Measurements from ENCODE around the gene LTV1.
"Not testable (repeated sequence)": the region's sequence is repeated elsewhere in the genome, so short reads cannot be mapped to it uniquely, and the experiment has no call there.

Gene LTV1

GRCh38 chr6:143872201-143872600, 29.1 kb downstream of the LTV1 start:
- no peak for TF ChIP-seq CTCF (IDR thresholded peaks at IDR 0.05)
- Histone ChIP-seq H2AFZ (no peak overlapping the region), H3K9me3 (ENCODE audit: control insufficient read depth, low read length) (no peaks in the 10 kb centered on the region), H3K27ac (no peak overlapping the region), H3K4me1 (no peaks in the 10 kb centered on the region), H3K9ac (no peak overlapping the region), H3K36me3 (ENCODE audit: control insufficient read depth, insufficient read depth, low read length) (no peaks in the 10 kb centered on the region), H3K4me2 (ENCODE audit: low read length) (no peak overlapping the region), H3K4me3 (ENCODE audit: low read depth, low read length) (no peak overlapping the region), H3K27me3 (ENCODE audit: control insufficient read depth, insufficient read depth, low read length) (no peaks in the 10 kb centered on the region), H3K79me2 (no peaks in the 10 kb centered on the region)

- not testable (repeated sequence) for H3K4me1 ChIP-seq
These were observed 30.5 kb downstream of the LTV1 start for GRCh38 chr6:143873600-143873999.

GRCh38 chr6:143874503-143874902, 31.4 kb downstream of the LTV1 start:
- H3K27me3 ChIP-seq (ENCODE audit: control insufficient read depth, insufficient read depth, low read length); H3K9ac ChIP-seq; H3K27ac ChIP-seq; H3K79me2 ChIP-seq; H3K4me2 ChIP-seq (ENCODE audit: low read length); H3K9me3 ChIP-seq (ENCODE audit: control insufficient read depth, low read length); H3K36me3 ChIP-seq (ENCODE audit: control insufficient read depth, insufficient read depth, low read length); H3K4me3 ChIP-seq (ENCODE audit: low read depth, low read length); H2AFZ ChIP-seq; H3K4me1 ChIP-seq: not testable (repeated sequence)

More at GRCh38 chr6:143873600-143873999, 30.5 kb downstream of the LTV1 start:
- not testable (repeated sequence) for H3K4me3 ChIP-seq (ENCODE audit: low read depth, low read length); H3K9ac ChIP-seq; H3K36me3 ChIP-seq (ENCODE audit: control insufficient read depth, insufficient read depth, low read length); H3K9me3 ChIP-seq (ENCODE audit: control insufficient read depth, low read length); H3K27ac ChIP-seq; H3K27me3 ChIP-seq (ENCODE audit: control insufficient read depth, insufficient read depth, low read length); H2AFZ ChIP-seq; H3K79me2 ChIP-seq; H3K4me2 ChIP-seq (ENCODE audit: low read length)

- TF ChIP-seq CTCF (IDR thresholded peaks at IDR 0.05), result no peak
- Histone ChIP-seq H3K9ac (no peak overlapping the region), H3K4me2 (ENCODE audit: low read length) (no peak overlapping the region), H3K4me3 (ENCODE audit: low read depth, low read length) (no peak overlapping the region), H2AFZ (no peak overlapping the region), H3K4me1 (no peaks in the 10 kb centered on the region), H3K27ac (no peak overlapping the region), H3K36me3 (ENCODE audit: control insufficient read depth, insufficient read depth, low read length) (no peaks in the 10 kb centered on the region), H3K27me3 (ENCODE audit: control insufficient read depth, insufficient read depth, low read length) (no peaks in the 10 kb centered on the region), H3K79me2 (no peaks in the 10 kb centered on the region), H3K9me3 (ENCODE audit: control insufficient read depth, low read length) (no peaks in the 10 kb centered on the region)
These were observed 34.6 kb downstream of the LTV1 start for GRCh38 chr6:143877584-143878271.

GRCh38 chr6:143878272-143878760, 35.2 kb downstream of the LTV1 start:
- H3K9me3 ChIP-seq (ENCODE audit: control insufficient read depth, low read length), result no peaks in the 10 kb centered on the region
- H3K79me2 ChIP-seq, result no peaks in the 10 kb centered on the region
- no peaks in the 10 kb centered on the region for H3K36me3 ChIP-seq (ENCODE audit: control insufficient read depth, insufficient read depth, low read length)
- no peak overlapping the region for H3K9ac ChIP-seq
- no peak for TF ChIP-seq CTCF (IDR thresholded peaks at IDR 0.05)
- H3K27me3 ChIP-seq (ENCODE audit: control insufficient read depth, insufficient read depth, low read length), result no peaks in the 10 kb centered on the region
- H2AFZ ChIP-seq, result no peak overlapping the region
- no peak overlapping the region for H3K4me3 ChIP-seq (ENCODE audit: low read depth, low read length)
- H3K4me1 ChIP-seq, result no peaks in the 10 kb centered on the region
- H3K4me2 ChIP-seq (ENCODE audit: low read length), result no peak overlapping the region
- H3K27ac ChIP-seq, result no peak overlapping the region

GRCh38 chr6:143880412-143880811, 37.3 kb downstream of the LTV1 start:
- Histone ChIP-seq H3K4me2 (ENCODE audit: low read length) (no peak overlapping the region), H3K4me1 (no peaks in the 10 kb centered on the region), H3K9ac (no peak overlapping the region), H3K27me3 (ENCODE audit: control insufficient read depth, insufficient read depth, low read length) (no peaks in the 10 kb centered on the region), H3K79me2 (no peaks in the 10 kb centered on the region), H3K36me3 (ENCODE audit: control insufficient read depth, insufficient read depth, low read length) (no peaks in the 10 kb centered on the region), H2AFZ (no peak overlapping the region), H3K9me3 (ENCODE audit: control insufficient read depth, low read length) (no peaks in the 10 kb centered on the region), H3K4me3 (ENCODE audit: low read depth, low read length) (no peak overlapping the region), H3K27ac (no peak overlapping the region)
- TF ChIP-seq CTCF (IDR thresholded peaks at IDR 0.05), result no peak

Measured in parathyroid adenoma (tissue), 2 donors.